ENCODE data around the gene PHGDH.

Gene PHGDH

DNA sequence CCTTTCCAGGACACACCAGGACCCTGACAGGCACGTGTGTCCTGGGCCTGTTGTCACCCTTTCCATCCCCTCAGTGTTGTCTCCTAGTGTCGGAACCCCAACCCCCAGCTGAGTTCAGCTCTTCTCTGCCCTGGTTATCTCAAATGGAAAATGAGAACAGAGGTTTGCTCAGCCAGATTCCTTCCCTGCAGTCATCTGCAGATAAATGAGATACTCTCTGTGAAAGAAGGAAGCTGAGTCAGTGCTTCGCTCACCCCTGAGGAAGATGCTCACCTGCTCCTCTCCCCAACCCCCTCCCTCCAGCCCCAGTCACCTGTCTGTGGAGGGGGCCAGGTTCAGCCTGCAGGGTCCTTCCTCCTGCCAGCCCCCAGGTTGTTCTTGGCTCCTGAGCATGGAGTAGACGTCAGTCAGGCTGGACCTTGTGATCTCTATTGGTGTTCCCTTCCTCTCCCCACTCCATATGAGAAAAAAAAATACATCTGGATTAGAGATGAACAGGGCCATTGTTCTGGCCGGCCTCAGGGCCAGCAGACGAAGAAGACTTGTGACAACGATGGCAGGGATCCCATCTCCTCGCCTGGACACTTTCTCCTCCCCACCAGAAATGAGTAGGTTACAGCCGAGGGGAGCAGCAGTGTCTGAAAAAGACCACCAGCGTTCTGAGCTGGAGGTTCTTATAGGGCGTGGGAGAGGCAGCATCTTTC, 20.9 kb downstream of the PHGDH start:
- DNase-seq (ENCODE audit: low spot score) = no peak

DNA sequence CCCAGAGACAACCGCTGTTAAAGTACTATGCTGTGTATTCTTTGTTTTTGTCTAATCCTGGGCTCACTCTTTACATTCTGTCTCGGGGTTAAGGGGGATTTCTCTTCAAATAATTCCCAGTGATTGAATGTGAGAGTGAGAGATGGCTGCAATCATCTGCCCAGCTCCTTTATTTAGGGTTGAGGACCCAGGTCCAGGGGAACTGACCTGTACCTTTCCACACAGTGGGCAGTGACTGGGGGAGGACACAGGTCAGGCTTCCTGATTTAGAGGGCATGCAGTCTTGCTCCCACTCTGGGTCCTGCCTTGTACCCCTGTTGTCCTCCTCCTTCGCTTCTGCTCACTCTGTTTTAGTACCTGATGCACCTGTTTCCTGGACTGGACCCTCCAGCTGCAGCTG, 22.0 kb downstream of the PHGDH start:
- DNase-seq (ENCODE audit: low spot score) = no peak

- no peak for DNase-seq (ENCODE audit: low spot score)
These were observed 23.5 kb downstream of the PHGDH start for GRCh38 chr1:119735217-119735616.

- no peak for DNase-seq (ENCODE audit: low spot score)
These were observed 24.9 kb downstream of the PHGDH start for GRCh38 chr1:119736649-119737039.

DNA sequence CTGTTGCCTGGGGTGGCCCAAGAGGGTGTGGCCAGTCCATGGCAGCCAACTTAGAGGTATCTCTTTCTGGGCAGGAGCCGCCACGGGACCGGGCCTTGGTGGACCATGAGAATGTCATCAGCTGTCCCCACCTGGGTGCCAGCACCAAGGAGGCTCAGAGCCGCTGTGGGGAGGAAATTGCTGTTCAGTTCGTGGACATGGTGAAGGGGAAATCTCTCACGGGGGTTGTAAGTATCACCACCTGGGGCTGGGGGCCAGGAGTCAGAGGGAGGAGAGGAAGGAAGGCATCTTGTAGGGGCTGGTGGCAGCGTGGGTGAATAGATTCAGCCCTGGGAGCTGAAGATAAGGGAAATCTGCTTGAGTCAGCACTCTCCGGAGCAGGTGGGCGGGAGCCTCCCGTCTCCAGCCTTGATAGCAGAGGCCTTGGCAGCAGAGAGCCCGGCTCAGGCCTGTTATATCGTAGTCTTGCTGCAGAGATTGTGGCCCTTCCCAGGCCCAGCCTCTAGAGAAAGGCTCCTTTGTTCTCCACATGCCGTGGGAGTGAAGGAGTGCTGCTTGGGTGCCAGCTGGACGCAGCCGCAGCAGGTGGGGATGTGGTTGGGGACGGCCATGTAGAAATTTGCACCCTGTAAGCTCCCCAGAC, 25.4 kb downstream of the PHGDH start:
- peak; percentile 83 for DNase-seq (ENCODE audit: low spot score)

GRCh38 chr1:119738100-119738720, 26.5 kb downstream of the PHGDH start:
- DNase-seq (ENCODE audit: low spot score) = no peak

DNA sequence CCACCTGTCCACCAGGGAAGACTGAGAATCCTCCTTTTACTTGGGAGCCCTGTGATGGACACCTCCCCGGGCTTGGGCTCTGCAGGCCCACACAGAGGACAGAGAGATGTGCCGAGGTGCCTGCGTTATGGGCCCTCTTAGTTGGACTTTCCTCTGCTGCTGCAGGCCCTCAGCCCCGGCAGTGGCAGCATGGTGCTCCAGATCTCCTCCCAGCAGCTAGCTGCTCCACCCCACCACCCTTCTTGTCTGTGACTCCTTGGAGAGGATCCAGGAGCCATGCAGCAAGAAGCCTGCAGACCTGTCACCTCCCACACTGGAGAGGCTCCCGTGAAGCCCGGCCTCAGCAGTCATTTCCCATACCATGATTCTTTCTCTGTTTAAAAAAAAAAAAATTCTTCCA, 27.4 kb downstream of the PHGDH start:
- DNase-seq (ENCODE audit: low spot score) = no peak

DNA sequence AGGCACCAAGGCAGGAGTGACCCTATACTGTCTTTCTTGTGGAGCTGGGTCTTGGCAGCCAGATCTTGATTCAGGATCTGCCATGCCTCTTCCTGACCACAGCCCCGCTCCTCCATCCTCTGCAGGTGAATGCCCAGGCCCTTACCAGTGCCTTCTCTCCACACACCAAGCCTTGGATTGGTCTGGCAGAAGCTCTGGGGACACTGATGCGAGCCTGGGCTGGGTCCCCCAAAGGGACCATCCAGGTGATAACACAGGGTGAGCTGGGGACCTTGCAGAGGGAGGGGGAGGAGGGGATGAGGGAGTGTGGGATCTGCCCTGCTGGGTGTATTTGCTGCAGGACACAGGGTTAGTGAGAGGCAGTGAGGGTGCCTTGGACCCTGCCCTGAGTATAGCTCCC, 28.5 kb downstream of the PHGDH start:
- no peak for DNase-seq (ENCODE audit: low spot score)

DNA sequence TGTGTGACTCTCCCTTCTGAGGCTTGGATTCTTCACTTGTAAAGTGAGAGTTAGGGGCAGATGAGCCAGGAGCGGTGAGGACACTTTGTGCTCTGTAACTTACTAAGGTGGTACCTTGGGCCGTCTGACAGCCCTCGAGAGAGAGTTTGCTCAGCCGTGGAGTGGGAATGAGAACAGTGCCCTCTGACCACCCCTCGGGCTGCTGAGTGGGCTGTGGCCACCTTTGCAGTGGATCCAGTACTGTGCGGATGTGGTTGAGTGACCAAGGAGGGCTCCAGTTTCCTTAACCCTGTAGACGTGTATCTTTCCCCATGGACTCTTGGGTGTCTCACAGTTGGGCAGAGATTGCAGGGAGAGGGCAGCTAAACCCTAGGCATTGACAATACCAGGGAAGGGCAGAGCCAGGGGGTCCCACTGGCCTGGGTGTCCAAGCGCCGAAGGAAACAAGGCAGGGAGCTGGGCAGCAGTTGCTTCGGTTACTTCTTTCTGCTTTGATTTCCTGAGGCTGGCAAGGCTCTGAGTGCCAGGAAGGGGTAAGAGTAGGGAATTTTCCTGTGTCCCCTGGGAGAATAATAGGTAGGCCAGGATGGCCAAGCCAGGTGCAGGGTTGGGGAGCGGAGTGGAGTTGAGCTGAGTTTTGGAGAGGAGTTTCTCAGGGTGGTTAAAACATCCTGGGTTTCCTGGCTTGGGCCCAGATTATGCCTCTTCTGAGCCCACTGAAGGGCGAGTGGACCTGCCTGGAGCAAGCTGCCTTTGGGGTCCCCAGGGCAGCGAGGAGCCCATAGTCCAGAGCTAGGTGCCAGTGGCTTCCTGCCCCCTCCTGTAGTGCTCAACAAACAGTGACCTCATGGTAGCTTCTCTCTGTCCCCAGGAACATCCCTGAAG, 29.4 kb downstream of the PHGDH start:
- no peak for DNase-seq (ENCODE audit: low spot score)

GRCh38 chr1:119742202-119742601, 30.5 kb downstream of the PHGDH start:
- no peak for DNase-seq (ENCODE audit: low spot score)

GRCh38 chr1:119742677-119743076, 30.9 kb downstream of the PHGDH start:
- no peak for DNase-seq (ENCODE audit: low spot score)

GRCh38 chr1:119743308-119743707, 31.6 kb downstream of the PHGDH start:
- DNase-seq (ENCODE audit: low spot score) = no peak

DNA sequence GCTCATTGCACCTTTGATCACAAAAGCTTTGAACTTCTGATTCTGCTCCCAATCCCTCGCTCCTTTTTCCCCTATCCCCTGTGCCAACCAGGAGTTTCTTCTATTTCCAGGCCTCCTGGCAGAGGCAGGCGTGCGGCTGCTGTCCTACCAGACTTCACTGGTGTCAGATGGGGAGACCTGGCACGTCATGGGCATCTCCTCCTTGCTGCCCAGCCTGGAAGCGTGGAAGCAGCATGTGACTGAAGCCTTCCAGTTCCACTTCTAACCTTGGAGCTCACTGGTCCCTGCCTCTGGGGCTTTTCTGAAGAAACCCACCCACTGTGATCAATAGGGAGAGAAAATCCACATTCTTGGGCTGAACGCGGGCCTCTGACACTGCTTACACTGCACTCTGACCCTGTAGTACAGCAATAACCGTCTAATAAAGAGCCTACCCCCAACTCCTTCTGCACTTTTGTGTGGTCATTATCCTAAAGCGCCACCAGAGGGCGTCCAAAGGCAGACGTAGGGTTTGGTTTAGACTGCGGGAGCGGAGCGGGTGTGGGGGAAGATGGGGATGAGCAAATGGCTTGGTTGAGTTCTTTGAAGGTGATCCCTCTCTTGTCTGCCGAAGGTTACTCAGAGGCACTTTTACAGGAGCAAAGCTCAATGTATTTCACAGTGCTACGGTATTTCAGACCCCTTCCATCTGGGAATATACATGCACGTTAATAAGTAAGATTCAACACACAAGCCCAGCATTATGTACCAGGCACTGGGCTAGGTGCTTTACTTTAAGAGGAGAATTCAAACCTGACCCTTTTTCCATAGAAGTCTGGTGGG, 32.3 kb downstream of the PHGDH start:
- peak; percentile 70 for DNase-seq (ENCODE audit: low spot score)

- DNase-seq (ENCODE audit: low spot score) = no peak
These were observed 32.8 kb downstream of the PHGDH start for GRCh38 chr1:119744598-119744942.

DNA sequence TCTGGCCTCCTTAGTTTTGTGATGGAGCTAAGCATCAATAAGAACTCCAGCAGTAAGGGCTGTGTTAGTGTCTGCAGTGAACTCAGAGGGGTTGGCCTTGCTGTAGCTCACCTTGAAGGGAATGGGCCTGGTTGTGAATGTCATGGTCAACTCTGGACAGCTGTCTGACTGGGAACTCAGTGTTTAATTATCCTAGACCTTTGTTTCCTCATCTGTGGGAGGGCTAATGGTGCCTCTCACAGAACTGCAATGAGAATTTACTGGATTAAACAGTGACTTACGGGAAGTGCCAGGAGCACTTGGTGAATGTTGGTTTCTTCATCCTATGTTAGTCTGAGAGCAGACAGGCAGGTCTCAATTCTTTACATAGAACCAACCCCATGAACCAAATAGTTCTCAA, 33.3 kb downstream of the PHGDH start:
- DNase-seq (ENCODE audit: low spot score) = no peak

- no peak for DNase-seq (ENCODE audit: low spot score)
These were observed 35.7 kb downstream of the PHGDH start for GRCh38 chr1:119747451-119747850.

GRCh38 chr1:119748040-119748439, 36.3 kb downstream of the PHGDH start:
- DNase-seq (ENCODE audit: low spot score) = no peak

DNA sequence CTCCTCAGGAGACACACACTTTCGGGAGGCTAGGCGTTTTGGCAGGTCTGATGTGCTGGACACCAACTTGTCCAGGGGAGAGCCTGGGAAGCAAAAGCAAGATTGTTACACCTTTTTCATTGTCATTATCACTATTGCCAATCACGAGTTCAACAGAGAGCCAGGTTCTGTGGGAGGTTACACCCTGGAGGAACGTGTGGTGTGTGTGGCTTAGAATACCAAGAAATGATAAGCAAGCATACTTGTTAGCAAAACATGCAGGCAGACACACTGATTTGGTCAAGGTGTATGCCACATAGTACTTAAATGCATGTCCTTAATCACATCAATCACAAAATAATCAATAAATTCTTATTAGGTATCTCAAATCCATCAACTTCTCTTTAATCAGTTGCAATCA, 40.9 kb downstream of the PHGDH start:
- DNase-seq (ENCODE audit: low spot score) = no peak

- no peak for DNase-seq (ENCODE audit: low spot score)
These were observed 46.9 kb downstream of the PHGDH start for GRCh38 chr1:119758584-119758983.

- DNase-seq (ENCODE audit: low spot score) = no peak
These were observed 50.7 kb downstream of the PHGDH start for GRCh38 chr1:119762409-119762808.

- DNase-seq (ENCODE audit: low spot score) = no peak
These were observed 51.2 kb downstream of the PHGDH start for GRCh38 chr1:119762953-119763352.

GRCh38 chr1:119764220-119764619, 52.5 kb downstream of the PHGDH start:
- DNase-seq (ENCODE audit: low spot score) = no peak

Measured in SW480 (cell line).